Brain microvascular endothelial cell (primary cell): Measurements from ENCODE around the gene EPHA4.
A peak's percentile ranks its signal among the peaks of the same experiment; 100 is the strongest.

Source experiments
- DNase-seq: peaks from one replicate; pipeline ENCODE4 v3.0.0-alpha.2; 2020
- H3K27ac ChIP-seq: fragments of 250-450 bp; sonication (Bioruptor Pico); 2 replicates; pipeline ENCODE4 v1.5.1; 2020; ENCODE audit warnings: mild to moderate bottlenecking, moderate library complexity
- H3K27me3 ChIP-seq: fragments of 250-450 bp; sonication (Bioruptor Pico); replicated peaks from 2 replicates; pipeline ENCODE4 v1.5.1; 2020; ENCODE audit warnings: mild to moderate bottlenecking
- H3K36me3 ChIP-seq: fragments of 250-450 bp; sonication (Bioruptor Pico); replicated peaks from 2 replicates; pipeline ENCODE4 v1.5.1; 2020; ENCODE audit warnings: mild to moderate bottlenecking
- H3K4me3 ChIP-seq: 2 replicates; pipeline ENCODE4 v1.5.1; 2011; ENCODE audit warnings: low read depth, mild to moderate bottlenecking, control low read depth, low read length, moderate library complexity
- in situ Hi-C: cut with HindIII; loops from 2 replicates; pipeline ENCODE4 v1.10.0; 2017; ENCODE audit warnings: low sequenced_read_pairs, low pct_ligation_motif_present
- TF ChIP-seq, protein P1 (sequence below): IDR thresholded peaks from 2 replicates; pipeline ENCODE4 v1.5.1; 2011; ENCODE audit warnings: low read depth, mild to moderate bottlenecking, moderate library complexity, low read length, control low read depth, inconsistent platforms; ENCODE audit errors: missing control alignments

EPHA4 gene

DNA sequence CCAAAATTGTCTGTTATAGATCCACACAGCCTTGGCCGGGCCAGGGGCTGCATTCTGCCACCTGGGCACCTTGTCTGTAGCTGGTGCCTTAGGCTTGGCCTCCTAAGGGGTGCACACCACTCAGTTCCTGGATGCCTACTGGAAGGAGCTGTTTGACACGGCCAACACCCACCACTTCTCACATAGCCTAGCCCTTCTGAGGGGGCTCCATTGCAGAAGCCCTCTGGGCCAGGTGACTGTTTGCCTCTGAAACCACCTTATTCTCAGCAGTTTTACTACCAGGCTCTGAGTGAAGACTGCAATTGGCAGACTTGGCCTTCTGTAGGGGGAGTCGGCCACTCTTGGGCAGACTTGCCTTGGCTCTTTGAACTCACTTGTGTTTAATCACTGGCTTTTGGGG, 39.5 kb downstream of the EPHA4 start:
- no peaks in the 10 kb centered on the region for H3K36me3 ChIP-seq
- TF ChIP-seq, protein P1, sequence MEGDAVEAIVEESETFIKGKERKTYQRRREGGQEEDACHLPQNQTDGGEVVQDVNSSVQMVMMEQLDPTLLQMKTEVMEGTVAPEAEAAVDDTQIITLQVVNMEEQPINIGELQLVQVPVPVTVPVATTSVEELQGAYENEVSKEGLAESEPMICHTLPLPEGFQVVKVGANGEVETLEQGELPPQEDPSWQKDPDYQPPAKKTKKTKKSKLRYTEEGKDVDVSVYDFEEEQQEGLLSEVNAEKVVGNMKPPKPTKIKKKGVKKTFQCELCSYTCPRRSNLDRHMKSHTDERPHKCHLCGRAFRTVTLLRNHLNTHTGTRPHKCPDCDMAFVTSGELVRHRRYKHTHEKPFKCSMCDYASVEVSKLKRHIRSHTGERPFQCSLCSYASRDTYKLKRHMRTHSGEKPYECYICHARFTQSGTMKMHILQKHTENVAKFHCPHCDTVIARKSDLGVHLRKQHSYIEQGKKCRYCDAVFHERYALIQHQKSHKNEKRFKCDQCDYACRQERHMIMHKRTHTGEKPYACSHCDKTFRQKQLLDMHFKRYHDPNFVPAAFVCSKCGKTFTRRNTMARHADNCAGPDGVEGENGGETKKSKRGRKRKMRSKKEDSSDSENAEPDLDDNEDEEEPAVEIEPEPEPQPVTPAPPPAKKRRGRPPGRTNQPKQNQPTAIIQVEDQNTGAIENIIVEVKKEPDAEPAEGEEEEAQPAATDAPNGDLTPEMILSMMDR: no peak
- H3K27me3 ChIP-seq: no peaks in the 10 kb centered on the region
- H3K4me3 ChIP-seq: no peak overlapping the region
- H3K27ac ChIP-seq: no peak overlapping the region
- DNase-seq: no peak
- in situ Hi-C loops: no loop called here

DNA sequence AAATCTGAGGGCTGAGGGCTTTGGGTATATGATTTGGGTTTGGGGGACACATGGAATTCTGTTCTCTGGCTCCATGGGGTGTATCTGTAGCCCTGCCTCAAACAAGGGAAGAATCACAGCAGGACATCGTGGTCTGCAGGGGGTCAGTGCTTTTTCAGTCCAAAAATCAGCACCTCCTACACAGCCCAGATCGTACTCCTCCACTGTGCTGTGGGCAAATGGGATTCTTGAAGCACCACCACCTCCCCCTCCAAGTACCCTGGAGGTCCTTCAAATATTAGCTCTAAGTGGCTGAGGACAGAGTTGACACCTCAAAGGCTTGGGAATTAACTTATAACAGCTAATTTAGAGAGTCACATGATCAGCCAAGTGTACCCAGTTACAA, 41.5 kb downstream of the EPHA4 start:
- no peaks in the 10 kb centered on the region for H3K36me3 ChIP-seq
- H3K4me3 ChIP-seq: no peak overlapping the region
- H3K27ac ChIP-seq: no peak overlapping the region
- H3K27me3 ChIP-seq: no peaks in the 10 kb centered on the region
- no peak for DNase-seq
- in situ Hi-C loops: no loop called here
- TF ChIP-seq, protein P1: no peak

DNA sequence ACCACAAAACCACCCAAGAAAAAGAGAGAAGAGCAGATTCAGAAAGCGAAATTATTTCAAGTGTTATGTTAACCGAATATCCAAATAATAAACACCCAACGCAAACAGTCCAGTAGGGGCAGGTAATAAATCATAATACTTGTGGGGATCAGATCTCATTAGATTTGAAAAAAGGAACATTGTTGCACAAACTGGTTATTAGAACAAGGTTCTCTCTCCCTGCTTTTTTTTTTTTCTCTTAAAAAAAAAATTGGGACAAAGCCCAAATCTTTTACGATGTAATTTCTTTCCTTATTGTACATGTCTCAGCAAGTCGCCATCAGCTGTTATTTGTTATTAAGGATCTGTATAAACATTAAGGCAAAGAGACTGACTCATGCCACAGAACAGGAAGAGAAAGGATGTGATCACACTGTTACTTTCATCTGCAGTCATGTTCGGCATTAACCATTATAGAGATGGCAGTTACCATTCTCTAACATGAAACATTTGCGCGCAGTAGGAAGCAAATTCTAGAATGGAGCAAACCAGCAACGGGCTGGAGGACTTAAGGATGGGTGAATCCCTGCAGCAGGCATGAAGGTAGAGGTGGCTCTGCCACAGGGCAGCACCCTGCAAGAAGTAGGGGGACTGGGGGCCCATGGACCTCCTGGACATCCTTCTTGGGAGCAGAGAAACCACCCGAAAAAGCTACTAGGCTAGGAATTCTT, 42.0 kb downstream of the EPHA4 start:
- in situ Hi-C loops: no loop called here
- H3K4me3 ChIP-seq: no peak overlapping the region
- peak overlapping the region; percentile 15 for H3K27ac ChIP-seq
- no peaks in the 10 kb centered on the region for H3K27me3 ChIP-seq
- DNase-seq: peak; percentile 46
- H3K36me3 ChIP-seq: no peaks in the 10 kb centered on the region
- TF ChIP-seq, protein P1: no peak

- TF ChIP-seq, protein P1: no peak
- in situ Hi-C loops: no loop called here
- no peaks in the 10 kb centered on the region for H3K27me3 ChIP-seq
- H3K4me3 ChIP-seq: no peak overlapping the region
- no peaks in the 10 kb centered on the region for H3K36me3 ChIP-seq
- peak overlapping the region; percentile 15 for H3K27ac ChIP-seq
- no peak for DNase-seq
These were observed 42.7 kb downstream of the EPHA4 start for GRCh38 chr2:221529177-221529942.

- in situ Hi-C loops: no loop called here
- no peaks in the 10 kb centered on the region for H3K27me3 ChIP-seq
- no peak overlapping the region for H3K4me3 ChIP-seq
- DNase-seq: no peak
- no peak overlapping the region for H3K27ac ChIP-seq
- TF ChIP-seq, protein P1: no peak
- no peaks in the 10 kb centered on the region for H3K36me3 ChIP-seq
These were observed 44.3 kb downstream of the EPHA4 start for GRCh38 chr2:221527776-221528309.
